GM12892 (cell line): Measurements from ENCODE around the gene TAF6.

Source experiments
- POLR2A ChIP-seq: IDR thresholded peaks from 2 replicates; pipeline ENCODE4 v1.6.1; 2011; ENCODE audit warnings: low read depth, low read length, control low read depth
- POLR2AphosphoS5 ChIP-seq: IDR thresholded peaks from 2 replicates; pipeline ENCODE4 v1.6.1; 2011; ENCODE audit warnings: low read depth, low read length, control low read depth
- TAF1 ChIP-seq: IDR thresholded peaks from 2 replicates; pipeline ENCODE4 v1.6.1; 2011; ENCODE audit warnings: low read depth, mild to moderate bottlenecking, control low read depth, low read length, borderline replicate concordance

GRCh38 chr7:100160067-100160466 is 40.9 kb upstream of the TAF6 start:
- no peak for TF ChIP-seq POLR2A
- TF ChIP-seq POLR2AphosphoS5, result no peak
- no peak for TF ChIP-seq TAF1
